Measurements from ENCODE around the gene SRBD1.
"Not testable (repeated sequence)": the region's sequence is repeated elsewhere in the genome, so short reads cannot be mapped to it uniquely, and the experiment has no call there.

SRBD1 gene

DNA sequence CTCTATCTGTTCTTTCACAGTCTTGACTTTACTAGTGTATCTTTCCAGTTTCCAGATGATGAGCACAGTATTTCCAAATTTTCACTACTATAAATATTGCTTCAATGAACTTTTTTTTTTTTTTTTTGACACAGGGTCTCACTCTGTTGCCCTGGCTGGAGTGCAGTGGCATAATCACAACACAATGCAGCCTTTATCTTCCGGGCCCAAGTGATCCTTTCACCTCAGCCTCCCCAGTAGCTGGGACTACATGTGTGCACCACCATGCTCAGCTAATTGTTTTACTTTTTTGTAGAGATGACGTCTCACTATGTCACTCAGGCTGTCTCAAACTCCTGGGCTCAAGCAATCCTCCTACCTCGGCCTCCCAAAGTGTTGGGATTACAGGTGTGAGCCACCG is 142.8 kb downstream of the SRBD1 start:
- no peak for DNase-seq (ENCODE audit: low read depth)

DNA sequence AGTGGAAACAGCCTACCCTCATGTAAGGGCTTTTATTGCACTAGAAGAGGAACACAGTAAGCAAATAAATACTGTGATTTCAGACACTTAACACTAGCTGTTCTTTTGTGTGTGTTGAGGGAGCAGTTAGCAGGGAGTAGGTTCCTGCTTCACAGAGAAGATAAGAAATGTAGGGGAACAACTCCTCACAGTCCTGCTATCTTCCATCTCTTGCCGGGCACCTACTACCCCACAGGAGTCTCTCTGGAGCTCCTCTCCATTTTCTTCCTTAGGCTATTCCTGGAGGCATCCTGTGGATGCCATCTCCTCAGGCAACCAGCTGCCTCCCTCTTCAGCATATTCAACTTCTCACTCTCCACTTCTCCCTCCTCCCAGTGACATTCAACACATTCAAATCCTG is 145.0 kb downstream of the SRBD1 start:
- no peak for DNase-seq (ENCODE audit: low read depth)

DNA sequence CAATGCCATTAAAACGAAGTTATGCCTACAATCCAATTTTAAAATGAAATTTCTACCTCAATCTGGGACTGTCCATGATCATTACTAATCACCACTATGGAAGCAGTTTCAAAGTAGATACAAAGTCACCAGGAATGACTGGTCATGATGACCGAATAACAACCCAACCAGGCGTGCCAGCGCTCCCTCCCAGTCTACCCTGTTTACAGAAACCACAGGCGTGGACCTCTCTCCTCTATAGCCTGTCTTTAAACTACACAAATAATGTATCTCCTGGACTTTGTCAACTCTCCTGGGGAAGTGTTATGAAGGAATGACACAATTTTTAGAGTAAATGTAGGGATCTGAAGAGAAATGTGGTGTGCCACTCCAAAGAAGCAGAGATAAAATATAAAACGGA is 150.2 kb downstream of the SRBD1 start:
- DNase-seq (ENCODE audit: low read depth): no peak

DNA sequence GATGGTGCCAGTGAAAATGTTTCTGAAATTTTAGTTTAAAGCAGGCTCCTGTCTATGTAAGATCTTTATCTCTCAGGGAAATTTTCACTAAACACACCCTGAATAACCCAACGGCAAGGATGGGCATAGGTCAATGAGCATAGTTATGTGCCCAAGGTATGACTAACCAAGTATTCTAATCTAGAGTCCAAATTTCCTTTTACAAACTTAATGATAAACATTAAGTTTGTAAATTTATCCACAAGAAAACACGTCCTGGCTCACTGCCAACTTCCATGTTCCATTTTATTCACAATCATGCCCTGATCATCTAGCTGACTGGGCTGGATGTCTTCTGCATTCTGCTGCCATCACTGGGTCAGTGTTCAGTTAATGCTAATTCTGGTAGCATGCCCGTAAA is 151.2 kb downstream of the SRBD1 start:
- DNase-seq (ENCODE audit: low read depth): no peak

DNA sequence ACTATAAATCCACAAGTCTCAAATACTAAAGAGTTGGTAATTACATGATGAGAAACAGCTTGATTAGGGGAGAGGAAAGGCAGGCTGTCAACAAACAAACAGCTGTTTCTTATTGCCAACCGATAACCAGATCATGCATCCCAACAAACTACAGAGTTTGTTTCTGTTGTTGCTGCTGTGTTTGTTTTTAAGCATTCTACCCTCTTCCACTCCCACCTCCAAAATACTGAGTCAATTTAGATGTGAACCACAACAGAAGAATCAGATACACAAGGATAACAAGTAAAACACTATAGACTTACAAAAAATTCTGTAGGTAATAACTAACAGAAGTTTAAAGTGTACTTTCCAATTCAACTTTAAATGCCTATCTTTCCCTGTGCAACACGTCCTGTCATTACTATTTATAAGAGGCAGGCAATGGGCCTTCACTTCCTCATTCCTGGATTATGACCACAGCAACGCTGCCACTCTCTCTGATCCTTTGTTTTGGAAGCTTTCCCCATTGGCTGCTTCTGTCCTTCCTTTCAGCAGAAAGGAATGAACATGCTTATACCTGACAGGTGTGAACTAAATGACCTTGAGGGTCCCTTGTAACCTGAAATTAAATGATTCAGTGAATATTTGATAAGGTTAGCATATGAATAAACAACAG is 152.0 kb downstream of the SRBD1 start:
- no peak for DNase-seq (ENCODE audit: low read depth)

DNA sequence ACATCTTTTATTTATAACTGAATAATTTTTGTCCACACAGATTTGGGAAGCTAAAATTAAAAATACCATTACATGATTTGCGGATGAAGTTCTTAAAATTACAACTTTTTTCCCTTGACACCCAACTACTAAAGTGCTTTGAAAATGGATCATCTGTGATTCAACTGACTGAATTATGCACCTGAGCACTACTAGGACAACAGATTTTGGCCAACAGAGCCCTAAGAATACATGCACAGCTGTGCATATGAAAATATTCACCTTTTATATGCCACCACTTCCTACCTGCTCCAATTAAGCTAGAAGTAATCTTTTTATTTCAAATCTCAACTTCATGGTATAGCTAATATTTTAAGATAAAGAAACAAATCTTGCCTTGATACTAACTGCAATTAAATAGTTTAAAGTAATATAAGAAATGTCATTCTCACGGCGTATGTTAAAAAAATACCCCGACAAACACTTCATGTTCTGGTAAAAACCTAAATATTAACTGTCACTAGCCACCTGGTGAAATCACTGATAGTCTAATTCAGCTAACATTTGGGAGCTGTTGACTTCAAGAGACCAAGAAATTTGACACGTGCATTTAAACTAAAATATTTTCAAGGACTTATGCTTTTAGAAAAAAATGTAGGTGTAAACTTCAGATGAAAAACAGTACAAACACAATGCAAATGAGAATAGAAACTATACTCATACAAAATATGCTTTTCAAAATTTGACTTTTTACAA is 153.7 kb downstream of the SRBD1 start:
- DNase-seq (ENCODE audit: low read depth): no peak

DNA sequence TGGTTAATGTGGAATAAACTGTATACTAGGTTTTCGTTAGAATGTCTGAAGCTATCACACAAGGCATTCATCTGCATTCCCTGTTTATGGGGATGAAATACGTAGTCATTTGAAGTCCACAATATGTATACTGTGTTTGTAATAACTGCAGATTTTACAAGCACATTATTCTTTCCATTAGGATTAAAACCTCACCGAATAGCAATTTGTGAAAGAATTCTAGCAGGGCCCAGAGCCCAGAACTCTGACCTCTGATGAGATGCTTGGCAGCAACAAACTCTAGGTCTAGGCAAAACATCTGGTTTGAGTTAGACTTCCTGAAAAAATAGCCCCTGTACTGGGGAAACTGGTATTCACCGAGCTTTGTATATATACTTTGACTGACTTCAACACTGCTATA is 158.2 kb downstream of the SRBD1 start:
- no peak for DNase-seq (ENCODE audit: low read depth)

DNA sequence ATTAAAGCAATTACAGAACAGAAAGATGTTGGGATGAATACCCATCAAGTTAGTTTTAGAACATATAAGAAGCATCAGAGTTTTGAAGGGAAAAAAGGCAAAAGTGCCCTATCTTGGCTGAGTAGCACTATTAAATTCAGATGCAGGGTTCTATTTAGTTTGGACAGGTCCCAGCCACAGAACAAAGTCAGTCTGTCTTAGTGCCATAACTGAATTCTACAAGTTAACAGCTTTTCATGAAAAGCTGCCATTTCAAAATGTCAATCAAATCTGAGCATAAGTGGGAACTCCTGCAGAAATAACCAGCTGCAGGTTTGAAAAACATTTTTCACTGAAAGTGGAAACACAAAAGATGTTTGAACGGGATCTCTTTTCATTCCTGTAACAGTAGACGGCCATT is 160.4 kb downstream of the SRBD1 start:
- no peak for DNase-seq (ENCODE audit: low read depth)

DNA sequence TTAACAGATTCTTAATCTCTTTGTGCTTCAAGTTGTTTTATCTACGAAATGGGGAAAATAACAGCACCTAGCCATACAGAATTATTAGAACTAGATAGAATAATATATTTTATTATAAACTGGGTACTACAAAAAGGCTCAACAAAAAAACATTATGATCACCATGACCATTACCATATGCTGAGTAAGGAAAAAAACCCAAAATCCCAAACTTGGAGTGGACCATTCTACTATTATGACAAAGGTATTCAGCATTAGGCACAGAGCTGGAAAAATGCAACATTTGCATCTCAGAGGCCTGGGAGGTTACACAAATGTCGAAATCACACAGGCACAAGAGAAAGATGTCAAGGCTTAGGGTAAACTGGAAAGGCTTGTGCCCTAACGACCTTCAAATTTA is 162.8 kb downstream of the SRBD1 start:
- DNase-seq (ENCODE audit: low read depth): no peak

DNA sequence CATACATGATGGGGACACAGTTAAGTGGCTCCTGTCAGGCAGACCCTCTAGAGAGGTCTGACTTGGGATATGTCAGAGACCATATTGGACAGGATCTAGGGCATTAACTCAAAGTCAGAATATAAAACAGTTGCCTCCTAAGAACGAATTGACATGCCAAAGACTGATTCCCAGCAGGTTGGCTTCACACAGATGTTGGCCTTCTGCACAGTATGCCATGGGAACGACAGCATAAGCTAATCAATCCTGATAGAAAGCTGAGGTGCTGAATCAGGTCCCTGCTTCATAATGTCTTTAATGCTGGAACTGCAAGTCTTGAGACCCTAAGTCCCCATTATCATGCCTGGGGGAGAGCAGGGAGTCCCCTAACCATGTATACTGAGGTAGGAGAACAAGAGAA is 165.1 kb downstream of the SRBD1 start:
- no peak for DNase-seq (ENCODE audit: low read depth)

DNA sequence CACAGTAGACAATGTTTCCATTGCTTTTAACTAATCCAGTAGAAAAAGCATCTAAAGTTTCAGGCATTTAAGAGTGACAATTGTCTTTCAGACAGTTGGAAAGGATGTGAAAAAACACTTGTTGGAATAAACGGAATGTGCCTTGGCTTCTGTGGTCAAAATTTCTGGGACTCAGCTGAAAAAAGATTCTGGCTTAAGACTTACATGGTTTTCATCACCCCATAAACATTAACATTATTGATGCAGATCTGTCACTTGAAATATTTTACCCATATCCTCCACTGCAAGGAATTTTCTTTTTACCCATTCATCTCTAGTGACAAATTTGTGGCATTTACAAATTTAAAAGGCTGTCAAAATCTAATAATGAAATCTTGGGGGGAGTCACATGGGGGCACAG is 166.0 kb downstream of the SRBD1 start:
- no peak for DNase-seq (ENCODE audit: low read depth)

DNA sequence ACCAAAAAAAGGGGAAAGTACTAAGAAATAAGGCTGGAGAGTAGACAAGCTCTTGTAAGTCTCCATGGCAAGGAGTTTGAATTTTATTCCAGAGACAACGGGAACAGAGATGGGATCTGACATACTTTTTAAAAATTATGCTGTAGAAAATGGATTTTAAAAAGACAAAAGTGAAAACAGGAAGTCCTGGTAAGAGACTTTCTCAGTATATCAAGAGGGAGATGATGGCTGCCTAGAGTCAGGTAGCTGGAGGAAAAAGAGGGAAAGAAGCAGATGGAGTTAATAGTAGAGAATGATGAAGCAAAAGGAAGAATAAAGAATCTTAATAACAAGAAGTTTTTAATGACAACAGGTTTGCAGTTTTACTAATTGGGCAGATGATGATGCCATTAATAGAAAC is 168.1 kb downstream of the SRBD1 start:
- no peak for DNase-seq (ENCODE audit: low read depth)

DNA sequence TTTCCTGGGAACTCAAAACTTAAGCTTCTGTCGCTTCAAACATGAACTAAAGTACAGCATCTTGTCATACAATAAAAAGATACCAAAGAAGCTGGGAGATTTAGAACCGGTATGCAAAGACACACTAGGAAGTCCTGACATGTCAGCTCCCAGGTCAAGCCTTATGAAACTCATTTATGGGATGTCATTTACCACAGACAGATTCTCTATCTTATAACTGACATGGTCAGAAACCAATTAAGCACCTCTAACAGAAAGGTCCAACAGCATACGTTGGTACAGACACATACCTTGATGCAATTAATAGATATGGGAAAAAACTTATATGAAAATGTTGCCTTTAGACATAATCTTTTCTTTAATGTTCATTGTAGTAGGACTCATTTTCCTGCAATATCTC is 169.0 kb downstream of the SRBD1 start:
- no peak for DNase-seq (ENCODE audit: low read depth)

DNA sequence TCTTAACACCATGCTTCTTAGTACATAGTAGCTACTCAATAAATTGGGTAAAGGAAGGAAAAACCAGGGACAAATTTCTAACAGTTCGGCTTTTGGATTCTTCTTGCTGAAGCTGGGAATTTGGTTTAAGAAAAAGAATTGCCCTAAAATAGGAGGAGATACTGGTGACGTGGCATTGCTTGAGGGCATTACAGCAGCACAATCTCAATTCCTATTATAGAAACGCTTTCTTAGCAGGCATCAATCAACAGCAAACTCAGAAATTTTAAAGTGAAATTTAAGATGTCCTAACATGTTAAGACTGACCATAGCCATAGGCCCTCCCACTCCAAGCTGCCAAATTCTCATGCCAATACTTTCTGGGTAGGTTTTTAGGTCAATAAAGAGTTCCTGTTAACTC is 169.5 kb downstream of the SRBD1 start:
- no peak for DNase-seq (ENCODE audit: low read depth)

DNA sequence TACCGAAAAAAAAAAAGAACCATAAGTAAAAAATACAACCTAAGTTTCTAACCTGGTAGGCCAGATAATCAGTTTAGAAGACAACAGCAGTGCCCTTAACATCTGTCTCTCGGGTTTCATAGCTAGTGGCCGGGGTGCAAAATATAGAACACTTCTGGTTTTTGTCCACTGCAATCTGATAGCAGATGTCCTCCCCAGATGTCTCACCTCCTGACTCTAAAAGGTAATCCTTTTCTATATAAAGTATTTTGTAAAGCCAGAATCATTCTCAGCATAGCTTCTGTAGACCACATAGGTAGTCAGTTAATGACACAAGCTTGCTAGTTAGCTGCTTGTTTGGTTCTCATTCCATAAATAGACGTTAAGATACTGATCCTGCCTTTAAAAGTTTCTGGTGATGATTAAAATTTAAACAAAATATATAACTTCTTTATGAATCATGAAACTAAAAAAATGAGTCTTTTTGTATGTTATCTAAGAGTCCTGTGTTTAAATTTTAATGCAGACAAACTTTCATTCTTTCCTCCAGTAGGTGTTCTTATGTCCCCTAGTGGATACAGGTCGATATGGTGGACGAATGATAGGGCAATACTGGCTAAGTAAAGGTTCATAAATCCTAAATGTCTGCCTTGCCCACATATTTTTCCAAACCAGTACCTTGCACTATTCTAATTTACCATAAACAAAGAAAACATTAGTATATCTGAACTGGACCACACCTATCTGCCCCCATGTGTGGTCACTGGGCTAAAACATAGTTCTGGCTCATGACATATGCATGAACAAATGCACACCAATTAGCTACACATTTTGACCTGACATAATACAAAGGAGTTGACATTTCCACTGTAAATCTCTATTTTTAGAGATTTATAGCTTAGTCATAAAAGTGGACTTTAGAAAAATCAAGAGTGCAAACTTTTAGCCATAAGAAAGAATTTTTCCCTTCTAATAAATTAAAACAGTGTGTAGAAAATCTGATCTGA is 171.0 kb downstream of the SRBD1 start:
- DNase-seq (ENCODE audit: low read depth): no peak

DNA sequence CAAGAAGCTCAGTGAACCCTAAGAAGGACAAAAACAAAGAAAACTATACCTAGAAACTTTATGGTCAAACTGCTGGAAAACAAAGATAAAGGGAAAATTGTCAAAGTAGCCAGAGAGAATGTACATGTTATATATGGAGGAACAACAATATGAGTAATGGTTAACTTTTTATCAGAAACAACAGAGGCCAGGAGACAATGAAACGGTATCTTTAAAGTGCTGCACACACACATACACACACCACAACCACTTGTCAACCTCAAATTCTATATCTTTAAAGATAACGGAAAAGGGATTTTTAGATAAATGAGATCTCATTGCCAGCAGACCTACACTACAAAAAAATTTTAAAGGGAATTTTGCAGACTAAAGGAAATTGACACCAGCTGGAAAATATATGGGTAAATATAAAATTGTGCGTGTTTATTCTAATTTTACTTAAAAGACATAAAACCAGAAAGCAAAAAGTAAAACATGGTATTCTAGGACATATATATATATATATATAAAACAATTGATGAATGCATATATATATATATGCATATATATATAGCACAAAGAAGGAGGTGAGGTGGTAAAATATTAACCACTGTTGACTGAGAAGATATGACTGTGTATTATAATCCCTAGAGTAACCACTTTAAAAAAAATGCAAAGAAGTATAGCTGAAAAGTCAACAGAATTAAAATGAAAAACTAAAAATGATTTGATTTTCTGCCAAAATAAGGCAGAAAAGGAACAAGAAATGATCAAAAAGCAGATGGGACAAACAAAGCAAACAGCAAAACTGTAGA is 172.0 kb downstream of the SRBD1 start:
- DNase-seq (ENCODE audit: low read depth): no peak

DNA sequence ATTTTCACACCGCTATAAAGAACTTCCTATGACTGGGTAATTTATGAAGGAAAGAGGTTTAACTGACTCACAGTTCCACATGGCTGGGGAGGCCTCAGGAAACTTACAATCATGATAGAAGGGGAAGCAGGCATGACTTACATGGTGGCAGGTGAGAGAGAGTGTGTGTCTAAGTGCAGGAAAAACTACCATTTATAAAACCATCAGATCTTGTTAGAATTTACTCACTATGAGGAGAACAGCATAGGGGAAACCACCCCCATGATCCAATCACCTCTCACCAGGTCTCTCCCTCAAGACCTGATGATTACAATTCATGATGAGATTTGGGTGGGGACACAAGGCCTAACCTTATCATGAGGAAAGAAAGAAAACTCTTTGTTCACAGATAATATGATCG is 174.6 kb downstream of the SRBD1 start:
- no peak for DNase-seq (ENCODE audit: low read depth)

DNA sequence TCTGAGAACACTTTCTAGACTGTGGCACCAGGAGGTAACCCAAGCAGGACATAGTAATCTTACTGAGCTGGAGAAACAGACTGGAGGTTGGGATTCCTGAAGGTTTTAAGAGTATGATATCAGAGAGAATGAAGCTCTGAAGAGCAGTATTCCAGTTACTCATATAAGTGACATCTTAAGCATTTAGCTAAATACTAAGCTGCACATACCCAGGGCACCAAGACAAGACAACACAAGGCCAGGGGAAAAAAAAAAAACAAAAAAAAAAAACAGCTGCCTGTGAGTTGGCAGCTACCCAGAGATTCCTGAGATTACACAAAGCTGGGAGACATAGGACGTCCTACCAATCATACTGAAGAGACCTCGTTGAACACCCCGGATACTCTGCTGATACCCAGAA is 175.8 kb downstream of the SRBD1 start:
- DNase-seq (ENCODE audit: low read depth): no peak

DNA sequence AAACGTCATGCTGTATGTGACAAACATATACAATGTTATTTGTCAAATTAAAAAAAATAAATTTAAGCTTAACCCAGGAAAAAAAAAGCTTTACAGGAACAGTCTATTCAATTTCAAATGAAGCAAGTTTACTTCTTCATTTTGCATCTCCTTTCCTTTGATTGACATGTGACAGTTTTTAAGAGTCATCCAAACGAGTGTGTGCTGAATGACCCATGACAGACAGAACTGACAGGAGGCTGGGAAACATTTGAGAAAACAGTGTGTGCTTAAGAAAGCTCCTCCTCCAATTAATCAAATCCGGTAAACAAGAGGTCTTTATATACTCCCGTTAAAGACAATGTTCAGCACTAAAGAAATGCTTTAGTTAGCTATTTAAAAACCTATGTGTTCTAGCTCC is 177.7 kb downstream of the SRBD1 start:
- no peak for DNase-seq (ENCODE audit: low read depth)

DNA sequence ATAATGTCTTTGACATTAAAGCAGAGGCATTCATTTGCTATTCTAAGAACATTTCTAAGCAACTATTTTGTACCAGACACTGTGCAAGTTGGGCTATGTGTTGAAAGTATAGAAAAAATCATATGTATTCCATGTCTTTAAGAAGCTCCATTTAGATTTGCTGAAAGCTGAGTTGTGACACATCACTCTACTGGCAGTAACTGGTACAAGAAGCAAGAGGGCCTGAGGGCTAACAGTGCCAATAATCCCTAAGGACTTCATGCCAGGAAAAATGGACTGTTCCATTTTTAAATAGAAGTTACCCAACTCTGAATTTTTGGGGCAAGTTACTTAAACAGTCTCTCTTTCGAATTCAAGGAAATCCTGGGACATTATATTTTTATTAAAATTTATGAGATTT is 178.7 kb downstream of the SRBD1 start:
- DNase-seq (ENCODE audit: low read depth): no peak

DNA sequence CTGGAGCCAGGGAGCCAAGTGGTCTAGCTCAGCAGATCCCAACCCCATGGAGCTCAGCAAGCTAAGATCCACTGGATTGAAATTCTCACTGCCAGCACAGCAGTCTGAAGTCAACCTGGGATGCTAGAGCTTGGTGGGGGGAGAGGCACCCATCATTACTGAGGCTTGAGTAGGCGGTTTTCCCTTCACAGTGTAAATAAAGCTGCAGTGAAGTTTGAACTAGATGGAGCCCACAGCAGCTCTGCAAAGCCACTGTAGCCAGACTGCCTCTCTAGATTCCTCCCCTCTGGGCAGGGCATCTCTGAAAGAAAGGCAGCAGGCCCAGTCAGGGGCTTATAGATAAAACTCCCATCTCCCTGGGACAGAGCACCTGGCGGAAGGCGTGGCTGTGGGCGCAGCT is 185.0 kb downstream of the SRBD1 start:
- DNase-seq (ENCODE audit: low read depth): not testable (repeated sequence)

DNA sequence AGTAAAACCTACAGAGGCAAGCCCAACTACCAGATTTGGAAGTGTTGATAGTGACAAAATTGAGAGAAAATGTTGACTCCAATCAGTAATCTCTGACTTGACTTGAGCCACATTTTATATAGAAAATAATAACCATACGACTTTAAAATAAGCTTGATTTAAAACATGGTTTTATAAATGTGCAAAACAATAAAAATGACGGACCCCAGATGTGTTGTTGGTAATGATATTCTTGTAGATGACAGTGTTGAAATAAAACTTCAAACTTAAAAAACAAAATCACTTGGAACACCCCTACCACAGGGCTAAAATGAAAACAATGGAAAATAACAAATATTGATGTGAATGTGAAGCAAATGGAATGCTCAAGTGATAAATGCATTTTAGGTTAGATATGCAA is 188.1 kb downstream of the SRBD1 start:
- DNase-seq (ENCODE audit: low read depth): no peak

Data from activated T-cell treated with anti-CD3 and anti-CD28 coated beads for 48 hours (primary cell).